SH-SY5Y (cell line): ENCODE data around the gene METTL8.

ENCODE experiments used
- GATA2 ChIP-seq: IDR thresholded peaks from 2 replicates; pipeline ENCODE4 v1.6.1; 2011; ENCODE audit warnings: mild to moderate bottlenecking, low read depth, low read length
- GATA3 ChIP-seq: IDR thresholded peaks from 2 replicates; pipeline ENCODE4 v1.6.1; 2011; ENCODE audit warnings: low read depth, mild to moderate bottlenecking, low read length, moderate library complexity

- TF ChIP-seq GATA2, result no peak
- TF ChIP-seq GATA3, result no peak
Observed at GRCh38 chr2:171323971-171324528, 109.7 kb downstream of the METTL8 start.
